Epithelial cell of proximal tubule (primary cell): Measurements from ENCODE around the gene ESPNL. TPM values are rescaled to one million over a fixed set of nuclear protein-coding genes. Genes with fewer than 3 reads are reported as not detected.

Source experiments
- DNase-seq: peaks from one replicate; pipeline ENCODE4 v3.0.0-alpha.2; 2011; ENCODE audit warnings: low read depth
- H3K4me3 ChIP-seq: 2 replicates; pipeline ENCODE4 v1.5.1; 2011; ENCODE audit warnings: low read depth, mild to moderate bottlenecking, low read length
- CTCF ChIP-seq: conservative IDR thresholded peaks from 2 replicates; pipeline ENCODE4 v1.5.1; 2012; ENCODE audit warnings: low read depth, mild to moderate bottlenecking, low read length
- total RNA-seq: library from RNA; depleted of rRNA; stranded (reverse); fragments of >200 nt; gene quantifications from 2 replicates; pipeline ENCODE4 v1.2.3, GENCODE V29; 2015

Gene ESPNL
- total RNA-seq, 1 donor from 2014 or later, result 2.7 TPM

- DNase-seq, result no peak
- no peak overlapping the region for H3K4me3 ChIP-seq
- no peak for TF ChIP-seq CTCF
Measured at GRCh38 chr2:238128534-238129001, 28.4 kb downstream of the ESPNL start.

- H3K4me3 ChIP-seq, result no peak overlapping the region
- TF ChIP-seq CTCF, result no peak
- no peak for DNase-seq
Measured at GRCh38 chr2:238129166-238130010, 29.2 kb downstream of the ESPNL start.

- H3K4me3 ChIP-seq, result no peak overlapping the region
- TF ChIP-seq CTCF, result no peak
- no peak for DNase-seq
Measured at GRCh38 chr2:238130111-238130695, 30.1 kb downstream of the ESPNL start.

GRCh38 chr2:238130696-238131628, 30.8 kb downstream of the ESPNL start:
- no peak for TF ChIP-seq CTCF
- DNase-seq, result no peak
- no peak overlapping the region for H3K4me3 ChIP-seq

GRCh38 chr2:238131761-238132462, 31.8 kb downstream of the ESPNL start:
- DNase-seq, result no peak
- TF ChIP-seq CTCF, result no peak
- no peak overlapping the region for H3K4me3 ChIP-seq
